T-helper 1 cell treated with Interleukin-12 subunit alpha and Interleukin-12 subunit beta and Interleukin-4 antibody, amounts not matched to agents 30 ng/mL and 1 ng/mL, for 36 hours (primary cell): ENCODE measurements around the gene PMEPA1. TPM values are rescaled to one million over a fixed set of nuclear protein-coding genes. Genes with fewer than 3 reads are reported as not detected.

Source experiments
- intact Hi-C: fragments of 100-400 bp; cut with micrococcal nuclease; formaldehyde crosslinking; loops from one replicate; pipeline ENCODE4 v1.15.1; 2024
- total RNA-seq: library from RNA; stranded (reverse); gene quantifications from 2 replicates; pipeline ENCODE4 v1.2.3, GENCODE V29; 2022

Gene PMEPA1
- total RNA-seq, 1 donor from 2014 or later, result 0.47 TPM

- intact Hi-C loops, result loop anchor here (5.0 kb wide), 1 partner anchor 64 kb away; no protein-coding TSS in a partner anchor
Measured at GRCh38 chr20:57696401-57696961, 13.3 kb downstream of the PMEPA1 start.

DNA sequence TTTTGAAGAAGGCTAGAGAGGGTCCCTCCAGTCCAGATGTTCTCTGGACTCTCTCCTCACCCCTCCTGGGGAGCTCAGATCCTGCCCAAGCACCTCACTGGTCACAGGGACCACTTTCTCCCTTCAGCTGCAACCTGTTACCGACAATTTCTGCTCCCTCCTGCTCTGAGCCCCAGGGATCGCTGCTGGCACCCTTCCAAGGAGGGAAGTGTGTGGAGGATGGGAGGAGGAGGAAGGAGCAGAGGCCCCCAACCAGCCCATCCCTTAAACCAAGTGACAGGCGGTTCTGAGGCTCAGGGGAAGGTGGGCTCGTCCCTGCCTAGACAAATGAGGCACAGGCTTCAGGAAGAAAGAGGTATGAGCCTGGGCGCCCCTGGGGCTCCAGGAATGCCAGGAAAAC lies 13.9 kb downstream of the PMEPA1 start:
- intact Hi-C loops, result loop anchor here (5.0 kb wide), 1 partner anchor 64 kb away; no protein-coding TSS in a partner anchor

GRCh38 chr20:57695012-57695411 lies 14.8 kb downstream of the PMEPA1 start:
- intact Hi-C loops, result loop anchor here (5.0 kb wide), 1 partner anchor 63 kb away; no protein-coding TSS in a partner anchor

DNA sequence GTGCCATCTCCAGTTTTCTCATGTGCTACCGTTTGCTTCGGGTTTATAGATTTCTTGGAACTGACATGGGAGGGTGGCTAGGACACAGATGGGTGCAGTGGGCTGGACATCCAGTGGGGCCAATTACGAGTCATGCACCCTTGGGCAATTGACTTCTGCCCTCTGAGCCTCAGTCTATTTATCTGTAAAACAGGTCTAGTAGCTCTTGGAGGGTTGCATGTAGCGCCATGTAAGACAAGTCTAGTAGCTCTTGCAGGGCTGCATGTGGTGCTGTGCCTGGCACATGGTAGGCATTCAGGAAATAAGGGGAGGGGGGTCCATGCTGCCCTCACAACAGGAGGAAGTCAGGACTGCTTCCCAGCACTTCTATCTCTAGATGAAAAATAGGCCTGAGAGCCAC lies 15.3 kb downstream of the PMEPA1 start:
- intact Hi-C loops, result no loop called here

GRCh38 chr20:57693670-57694329 lies 16.0 kb downstream of the PMEPA1 start:
- intact Hi-C loops, result no loop called here

DNA sequence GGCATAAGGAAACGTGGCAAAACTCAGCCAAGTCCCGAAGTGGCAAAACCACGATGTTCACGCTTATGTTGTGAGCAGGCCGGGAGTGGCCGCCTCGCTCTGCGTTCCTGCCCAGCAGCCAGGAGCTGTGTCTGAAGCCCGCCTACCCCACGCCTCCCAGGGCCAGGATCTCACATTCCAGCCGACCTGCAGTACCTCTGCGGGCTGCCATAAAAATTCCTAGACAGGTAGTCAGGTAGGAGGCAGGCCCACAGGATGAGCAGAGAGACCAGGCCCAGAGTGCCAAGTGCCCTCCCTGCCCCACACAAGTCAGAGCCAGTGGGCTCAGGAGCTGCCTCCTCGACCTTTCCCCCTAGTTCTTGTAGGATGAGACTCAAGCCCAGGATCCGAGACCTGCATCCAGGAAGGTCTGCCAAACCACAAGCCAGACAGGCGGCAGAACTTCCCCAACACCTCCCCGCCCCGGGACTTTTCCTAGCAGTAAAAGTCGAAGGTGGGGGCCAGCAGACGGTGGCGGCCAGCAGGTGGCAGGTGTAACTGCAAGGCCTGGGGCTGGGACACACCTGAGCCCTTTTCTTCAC lies 16.7 kb downstream of the PMEPA1 start:
- intact Hi-C loops, result no loop called here

GRCh38 chr20:57692393-57692792 lies 17.4 kb downstream of the PMEPA1 start:
- intact Hi-C loops, result no loop called here

DNA sequence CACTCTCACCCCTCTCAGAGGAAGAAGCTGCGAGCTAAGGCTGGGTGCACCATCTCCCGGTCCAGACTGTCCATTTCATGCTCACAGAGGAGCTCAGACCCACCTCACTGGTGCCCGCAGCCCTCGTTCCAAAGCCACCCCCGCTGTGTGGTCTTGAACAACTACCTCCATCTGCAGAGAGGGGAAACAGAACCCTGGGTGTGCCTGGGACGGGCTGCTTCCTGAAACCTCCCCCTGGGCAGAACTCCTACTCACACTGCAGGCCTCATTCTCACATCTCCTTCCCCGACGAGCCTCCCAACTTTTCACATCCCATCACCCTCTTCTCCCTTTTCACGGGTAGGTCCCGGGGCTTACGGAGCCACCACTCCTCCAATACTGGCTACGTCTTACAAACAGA lies 18.1 kb downstream of the PMEPA1 start:
- intact Hi-C loops, result no loop called here

GRCh38 chr20:57690525-57690924 lies 19.3 kb downstream of the PMEPA1 start:
- intact Hi-C loops, result no loop called here

DNA sequence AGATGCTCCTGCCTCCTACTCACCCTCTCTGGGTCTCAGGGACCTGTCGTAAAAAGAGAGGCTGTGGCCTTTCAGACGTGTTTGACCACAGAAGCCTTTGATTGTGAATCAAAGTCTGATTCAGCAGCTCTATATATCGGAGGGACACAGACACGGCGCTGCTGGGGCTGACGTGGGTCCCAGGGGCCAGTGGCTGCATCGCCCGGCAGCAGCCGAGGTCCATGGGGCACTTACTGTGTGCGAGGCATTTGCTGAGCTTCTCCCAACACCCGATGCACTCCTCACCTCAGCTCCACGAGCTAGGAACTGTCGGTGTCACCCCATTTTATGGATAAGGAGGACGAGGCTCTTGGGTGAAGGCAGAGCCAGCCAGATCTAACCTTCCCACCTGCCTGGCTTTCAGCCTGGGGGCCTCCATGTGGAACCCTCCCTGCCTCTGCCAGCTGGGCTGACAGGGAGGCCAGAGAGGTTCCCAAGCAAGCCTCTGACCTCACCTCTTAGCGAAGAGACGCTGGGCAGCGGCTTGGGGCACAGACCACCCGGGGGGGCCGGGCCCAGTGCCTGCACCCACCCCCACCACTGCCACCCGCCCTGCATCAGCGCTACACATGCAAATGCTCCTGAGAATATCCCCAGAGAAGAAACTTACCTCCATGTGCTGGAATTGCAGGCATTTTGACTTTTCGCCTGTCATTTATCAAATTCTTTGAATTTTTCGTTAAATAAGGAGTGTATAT lies 19.9 kb downstream of the PMEPA1 start:
- intact Hi-C loops, result no loop called here

GRCh38 chr20:57688864-57689263 lies 21.0 kb downstream of the PMEPA1 start:
- intact Hi-C loops, result no loop called here

DNA sequence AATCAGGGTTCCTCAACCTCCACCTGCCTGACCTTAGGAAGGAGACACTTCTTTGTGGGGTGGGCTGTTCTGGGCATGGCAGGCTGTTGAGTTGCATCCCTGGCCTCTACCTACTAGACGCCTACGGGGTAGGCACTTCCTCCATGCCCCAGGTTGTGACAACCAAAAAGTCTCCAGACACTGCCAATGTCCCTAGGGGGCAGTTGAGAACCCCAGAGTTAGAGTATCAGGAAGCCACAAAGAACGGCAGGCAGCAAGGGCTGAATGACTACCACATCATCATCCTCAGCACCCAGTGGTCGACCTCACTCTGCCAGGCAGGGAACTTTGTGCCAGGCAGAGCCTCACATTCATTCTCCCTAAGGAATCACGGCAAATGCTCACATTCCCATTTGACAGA lies 21.5 kb downstream of the PMEPA1 start:
- intact Hi-C loops, result no loop called here

DNA sequence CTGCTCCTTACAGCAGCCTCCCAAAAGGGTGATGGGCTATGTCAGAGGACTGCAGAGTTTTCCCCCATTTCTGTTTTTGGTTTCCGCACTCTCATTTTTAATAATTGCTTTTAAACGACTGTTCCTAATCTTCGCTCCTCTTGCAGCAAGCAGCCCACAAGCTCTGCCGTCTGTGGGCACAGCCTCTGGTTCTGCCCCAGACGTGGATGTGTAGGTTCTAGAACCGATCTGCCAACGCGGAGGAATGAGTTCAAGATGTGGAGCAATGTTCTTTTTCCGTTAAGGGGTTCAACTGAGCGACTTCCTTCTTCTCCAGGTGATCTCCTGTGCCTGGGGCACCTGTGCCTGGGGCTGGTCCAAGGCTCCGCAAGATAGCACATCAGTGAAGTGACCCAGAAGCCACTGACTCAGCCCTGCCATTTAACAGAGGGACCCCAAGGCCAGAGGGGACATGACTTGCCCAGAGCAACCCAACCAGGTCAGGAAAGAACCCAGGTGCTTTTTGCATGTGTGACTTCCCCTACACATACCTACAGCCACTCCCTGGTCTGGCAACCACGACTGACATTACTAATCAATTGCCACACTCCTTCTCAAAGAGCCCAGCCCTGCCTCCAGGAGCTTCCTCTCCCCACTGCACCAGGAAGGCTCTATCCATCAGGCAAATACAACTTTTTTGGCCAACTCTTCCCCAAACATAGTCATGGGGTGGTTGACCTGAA lies 22.7 kb downstream of the PMEPA1 start:
- intact Hi-C loops, result no loop called here

- intact Hi-C loops, result no loop called here
Measured at GRCh38 chr20:57685146-57685758, 24.6 kb downstream of the PMEPA1 start.

GRCh38 chr20:57684808-57685140 lies 25.0 kb downstream of the PMEPA1 start:
- intact Hi-C loops, result no loop called here

DNA sequence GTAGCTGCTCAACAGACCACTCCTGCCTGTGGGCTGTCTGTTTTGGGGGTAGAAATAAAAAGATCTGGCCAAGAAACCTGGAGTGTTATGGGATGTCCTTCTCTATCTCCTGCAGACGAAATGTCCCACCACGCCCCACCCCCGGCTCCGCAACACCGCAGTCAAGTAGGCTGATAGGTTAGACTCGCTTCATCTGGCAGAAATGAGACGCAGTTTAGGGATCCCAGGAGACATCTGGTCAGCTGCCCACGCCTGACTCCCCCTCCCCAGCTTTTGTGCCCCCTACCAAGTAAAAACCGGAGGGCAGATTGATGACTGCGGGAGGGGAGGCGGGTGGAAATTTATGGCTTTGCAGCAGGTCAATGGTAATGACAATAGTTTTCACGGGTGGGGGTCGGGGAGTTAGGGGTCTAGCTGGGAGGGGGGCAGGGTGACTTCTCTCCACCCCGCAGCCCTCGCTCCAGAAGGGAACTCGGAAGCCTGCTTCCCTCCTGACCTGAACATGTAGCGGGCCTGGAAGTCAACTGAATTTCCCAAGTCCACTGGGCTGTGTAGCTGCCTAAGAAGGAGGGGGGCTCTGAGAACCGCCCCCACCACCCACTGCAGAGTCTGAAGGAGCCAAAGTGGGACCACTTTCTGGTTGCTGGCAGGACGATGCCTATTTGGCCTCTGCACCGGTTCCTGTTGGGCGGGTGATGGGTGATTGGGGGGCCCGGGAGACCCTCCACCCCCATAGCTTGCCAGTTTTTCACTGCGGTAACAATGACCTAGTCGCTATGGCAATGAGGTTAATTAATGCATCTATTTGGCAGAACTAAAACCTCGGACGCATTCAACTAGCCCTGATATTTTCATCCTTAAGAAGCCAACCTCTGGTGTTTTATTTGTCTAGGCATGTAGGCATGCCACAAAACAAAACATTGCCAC lies 25.7 kb downstream of the PMEPA1 start:
- intact Hi-C loops, result no loop called here

DNA sequence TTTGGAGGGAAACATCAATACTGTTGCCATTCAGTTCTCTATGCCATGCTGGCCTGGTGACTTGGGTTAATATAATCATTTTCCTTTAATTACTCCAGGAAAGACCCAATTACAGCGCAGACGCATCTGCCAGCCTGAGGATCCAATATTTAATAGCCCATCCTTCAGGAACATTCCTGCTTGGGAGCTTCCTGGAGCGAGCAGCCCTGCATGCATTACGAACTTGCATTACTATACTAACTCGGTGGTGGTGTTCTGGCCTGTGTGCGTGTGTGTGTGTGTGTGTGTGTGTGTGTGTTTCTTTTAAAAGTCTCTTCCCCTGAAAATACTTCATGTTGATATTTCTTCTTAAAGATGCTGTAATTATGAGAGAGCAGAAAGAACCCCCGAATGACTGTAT lies 26.5 kb downstream of the PMEPA1 start:
- intact Hi-C loops, result no loop called here

- intact Hi-C loops, result no loop called here
Measured at GRCh38 chr20:57682184-57683101, 27.4 kb downstream of the PMEPA1 start.
